ENCODE results near the gene CPVL. TPM values are rescaled to one million over a fixed set of nuclear protein-coding genes. Genes with fewer than 3 reads are reported as not detected.

CPVL gene
- total and polyA plus RNA-seq, 2 of the 8 experiments (the other 6 are each of a cell fraction or from before 2014, with no cell fraction given) = 40.0 to 55.0 TPM

GRCh38 chr7:28988810-28989209, 157.5 kb downstream of the CPVL start (continued):
- TF ChIP-seq CHD7 (IDR thresholded peaks at IDR 0.05; ENCODE audit: insufficient replicate concordance, low read length) = no peak
- no peak for TF ChIP-seq SAP30 (IDR thresholded peaks at IDR 0.05; ENCODE audit: insufficient read depth, insufficient replicate concordance, low read length)

All from H1 (cell line).